ENCODE results near the gene ANKRD12.

DNA sequence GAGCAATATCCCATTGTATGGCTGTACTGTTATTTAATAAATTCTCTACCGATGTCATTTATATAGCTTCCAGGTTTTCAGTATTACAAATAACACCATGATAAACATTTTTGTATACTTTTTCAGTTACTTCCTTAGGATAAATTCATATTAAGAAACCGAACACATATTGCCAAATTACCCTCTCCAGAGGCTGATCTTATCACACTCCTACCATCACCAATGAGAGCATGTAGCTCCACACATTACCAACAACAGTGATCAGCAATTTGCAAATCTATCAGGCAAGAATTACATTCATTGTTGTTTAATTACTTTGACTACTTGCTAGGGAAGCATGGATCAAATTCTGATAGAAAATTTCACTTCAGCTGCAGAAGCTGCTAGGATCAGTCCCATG lies 39.9 kb upstream of the ANKRD12 start:
- no peak for TF ChIP-seq EZH2 (IDR thresholded peaks at IDR 0.05; ENCODE audit: borderline replicate concordance, insufficient read depth, low read length, poor library complexity, severe bottlenecking)
- TF ChIP-seq, protein P1, sequence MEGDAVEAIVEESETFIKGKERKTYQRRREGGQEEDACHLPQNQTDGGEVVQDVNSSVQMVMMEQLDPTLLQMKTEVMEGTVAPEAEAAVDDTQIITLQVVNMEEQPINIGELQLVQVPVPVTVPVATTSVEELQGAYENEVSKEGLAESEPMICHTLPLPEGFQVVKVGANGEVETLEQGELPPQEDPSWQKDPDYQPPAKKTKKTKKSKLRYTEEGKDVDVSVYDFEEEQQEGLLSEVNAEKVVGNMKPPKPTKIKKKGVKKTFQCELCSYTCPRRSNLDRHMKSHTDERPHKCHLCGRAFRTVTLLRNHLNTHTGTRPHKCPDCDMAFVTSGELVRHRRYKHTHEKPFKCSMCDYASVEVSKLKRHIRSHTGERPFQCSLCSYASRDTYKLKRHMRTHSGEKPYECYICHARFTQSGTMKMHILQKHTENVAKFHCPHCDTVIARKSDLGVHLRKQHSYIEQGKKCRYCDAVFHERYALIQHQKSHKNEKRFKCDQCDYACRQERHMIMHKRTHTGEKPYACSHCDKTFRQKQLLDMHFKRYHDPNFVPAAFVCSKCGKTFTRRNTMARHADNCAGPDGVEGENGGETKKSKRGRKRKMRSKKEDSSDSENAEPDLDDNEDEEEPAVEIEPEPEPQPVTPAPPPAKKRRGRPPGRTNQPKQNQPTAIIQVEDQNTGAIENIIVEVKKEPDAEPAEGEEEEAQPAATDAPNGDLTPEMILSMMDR (IDR thresholded peaks at IDR 0.05; ENCODE audit: poor library complexity, severe bottlenecking): no peak

Measured in neural cell (in vitro differentiated cells).